MM.1S (cell line): Measurements from ENCODE around the gene GRIK2.

ENCODE experiments used
- CTCF ChIP-seq: fragments of 300-600 bp; sonication (generic); IDR thresholded peaks from 2 replicates; pipeline ENCODE4 v1.5.1; 2016; ENCODE audit warnings: antibody characterized with exemption, low read length, mixed read lengths
- EZH2phosphoT487 ChIP-seq: fragments of 300-600 bp; sonication (generic); IDR thresholded peaks from 2 replicates; pipeline ENCODE4 v1.6.1; 2018; ENCODE audit warnings: antibody characterized with exemption, low read length

- no peak for TF ChIP-seq CTCF
- TF ChIP-seq EZH2phosphoT487, result no peak
Measured at GRCh38 chr6:101784094-101784493, 390.6 kb downstream of the GRIK2 start.
